Nephron (organoid): ENCODE measurements around the gene PARD6G.

Experiments
- H3K27ac Mint-ChIP-seq, 3 experiments: 2 replicates each; pipeline ENCODE4 v1.8.0; 2020; ENCODE audit warnings: mixed read lengths in 3 of 3, mild to moderate bottlenecking in 2 of 3, moderate library complexity in 1 of 3
- H3K27me3 Mint-ChIP-seq: 2 replicates; pipeline ENCODE4 v1.8.0; 2021; ENCODE audit warnings: low read depth, mild to moderate bottlenecking, moderate library complexity, mixed read lengths
- H3K36me3 Mint-ChIP-seq: 2 replicates; pipeline ENCODE4 v1.8.0; 2020; ENCODE audit warnings: low read depth, mixed read lengths
- H3K4me1 Mint-ChIP-seq: 2 replicates; pipeline ENCODE4 v1.8.0; 2020; ENCODE audit warnings: mixed read lengths
- H3K4me3 Mint-ChIP-seq, 3 experiments: 2 replicates each; pipeline ENCODE4 v1.8.0; 2020; ENCODE audit warnings: mild to moderate bottlenecking in 3 of 3, mixed read lengths in 3 of 3, moderate library complexity in 2 of 3
- H3K9me3 Mint-ChIP-seq: 2 replicates; pipeline ENCODE4 v1.8.0; 2020; ENCODE audit warnings: mixed read lengths
- CTCF ChIP-seq, 3 experiments: fragments of 200-600 bp; sonication (generic); IDR thresholded peaks; one replicate each; pipeline ENCODE4 v1.5.0; 2021; ENCODE audit warnings: antibody characterized with exemption in 3 of 3; ENCODE audit not compliant: unreplicated experiment in 3 of 3

Gene PARD6G

GRCh38 chr18:80254971-80255500 is 7.7 kb upstream of the PARD6G start:
- no peaks in the 10 kb centered on the region for H3K36me3 Mint-ChIP-seq
- peaks cover 14% of the 10 kb centered on the region for H3K4me1 Mint-ChIP-seq
- H3K4me3 Mint-ChIP-seq, result no peak overlapping the region

GRCh38 chr18:80253871-80254492 is 6.7 kb upstream of the PARD6G start:
- Mint-ChIP-seq H3K4me1 (peaks cover 21% of the 10 kb centered on the region), H3K9me3 (peaks cover 11% of the 10 kb centered on the region), H3K27me3 (peaks cover 16% of the 10 kb centered on the region), H3K27ac (no peak overlapping the region), H3K36me3 (no peaks in the 10 kb centered on the region), H3K4me3 (no peak overlapping the region)
- TF ChIP-seq CTCF (IDR thresholded peaks at IDR 0.05; ENCODE audit: unreplicated experiment in 3 of 3), result no peak

More at GRCh38 chr18:80254971-80255500, 7.7 kb upstream of the PARD6G start:
- H3K27ac Mint-ChIP-seq, result no peak overlapping the region
- peaks cover 11% of the 10 kb centered on the region for H3K9me3 Mint-ChIP-seq
- TF ChIP-seq CTCF (IDR thresholded peaks at IDR 0.05; ENCODE audit: unreplicated experiment in 3 of 3), result no peak
- H3K27me3 Mint-ChIP-seq, result peaks cover 16% of the 10 kb centered on the region

GRCh38 chr18:80253236-80253635 is 5.9 kb upstream of the PARD6G start:
- no peaks in the 10 kb centered on the region for H3K36me3 Mint-ChIP-seq
- H3K27me3 Mint-ChIP-seq, result peaks cover 16% of the 10 kb centered on the region
- no peak overlapping the region for H3K27ac Mint-ChIP-seq
- peaks cover 11% of the 10 kb centered on the region for H3K9me3 Mint-ChIP-seq
- no peak for TF ChIP-seq CTCF (IDR thresholded peaks at IDR 0.05; ENCODE audit: unreplicated experiment in 3 of 3)
- peak overlapping the region in 1 of 3 experiments; percentile 25 for H3K4me3 Mint-ChIP-seq
- peaks cover 21% of the 10 kb centered on the region for H3K4me1 Mint-ChIP-seq

GRCh38 chr18:80252136-80252535 is 4.8 kb upstream of the PARD6G start:
- Mint-ChIP-seq H3K4me3 (no peak overlapping the region), H3K36me3 (no peaks in the 10 kb centered on the region)

GRCh38 chr18:80251700-80252099 is 4.4 kb upstream of the PARD6G start:
- Mint-ChIP-seq H3K36me3 (no peaks in the 10 kb centered on the region), H3K4me1 (peaks cover 21% of the 10 kb centered on the region), H3K27ac (no peak overlapping the region), H3K27me3 (peaks cover 13% of the 10 kb centered on the region), H3K9me3 (peaks cover 7% of the 10 kb centered on the region), H3K4me3 (no peak overlapping the region)
- no peak for TF ChIP-seq CTCF (IDR thresholded peaks at IDR 0.05; ENCODE audit: unreplicated experiment in 3 of 3)

More at GRCh38 chr18:80252136-80252535, 4.8 kb upstream of the PARD6G start:
- H3K27me3 Mint-ChIP-seq, result peaks cover 13% of the 10 kb centered on the region
- no peak overlapping the region for H3K27ac Mint-ChIP-seq
- TF ChIP-seq CTCF (IDR thresholded peaks at IDR 0.05; ENCODE audit: unreplicated experiment in 3 of 3), result no peak
- H3K4me1 Mint-ChIP-seq, result peaks cover 21% of the 10 kb centered on the region
- H3K9me3 Mint-ChIP-seq, result peaks cover 10% of the 10 kb centered on the region
